ENCODE results near the gene PI4KA.

- TF ChIP-seq CTCF (IDR thresholded peaks at IDR 0.05; ENCODE audit: low read depth, low read length, missing input control) = no peak
- TF ChIP-seq TAF1 (conservative IDR thresholded peaks at IDR 0.05) = no peak
- TF ChIP-seq REST (IDR thresholded peaks at IDR 0.05) = peak; percentile 43
- no peak for TF ChIP-seq HNF4G (IDR thresholded peaks at IDR 0.05)
- TF ChIP-seq MAX (IDR thresholded peaks at IDR 0.05) = peak; percentile 73
- TF ChIP-seq JUND (IDR thresholded peaks at IDR 0.05) = peak in 1 of 2 donors; percentile 68
- no peak for TF ChIP-seq EGR1 (IDR thresholded peaks at IDR 0.05; ENCODE audit: low read depth in 2 of 2)
- TF ChIP-seq RXRA (IDR thresholded peaks at IDR 0.05) = peak; percentile 69 to 91
- peak; percentile 67 for TF ChIP-seq ZBTB33 (IDR thresholded peaks at IDR 0.05)
- TF ChIP-seq YY1 (IDR thresholded peaks at IDR 0.05) = peak; percentile 55
These were observed 72.1 kb downstream of the PI4KA start for GRCh38 chr22:20786536-20786979.

Data from liver (tissue), 3 donors.